Endometrial microvascular endothelial cells (primary cell): ENCODE measurements around the gene SMIM3. TPM values are rescaled to one million over a fixed set of nuclear protein-coding genes. Genes with fewer than 3 reads are reported as not detected.

Experiments
- in situ Hi-C: cut with HindIII; loops from 2 replicates; pipeline ENCODE4 v1.10.0; 2017; ENCODE audit warnings: low sequenced_read_pairs, low pct_unique_long_range_greater_than_20kb; ENCODE audit errors: inconsistent ontology term
- total RNA-seq: library from RNA; depleted of rRNA; stranded (reverse); fragments of >200 nt; gene quantifications from one replicate; pipeline ENCODE4 v1.2.3, GENCODE V29; 2015; ENCODE audit errors: inconsistent ontology term

The SMIM3 gene
- total RNA-seq, 1 donor from 2014 or later: 12.8 TPM

- in situ Hi-C loops: no loop called here
These were observed 15.4 kb upstream of the SMIM3 start for GRCh38 chr5:150763023-150763769.

GRCh38 chr5:150764530-150764929 lies 14.0 kb upstream of the SMIM3 start:
- in situ Hi-C loops: no loop called here

- in situ Hi-C loops: no loop called here
These were observed 13.4 kb upstream of the SMIM3 start for GRCh38 chr5:150765011-150765798.

GRCh38 chr5:150765799-150766169 lies 12.8 kb upstream of the SMIM3 start:
- in situ Hi-C loops: no loop called here

- in situ Hi-C loops: no loop called here
These were observed 12.3 kb upstream of the SMIM3 start for GRCh38 chr5:150766251-150766650.

- in situ Hi-C loops: no loop called here
These were observed 7.3 kb upstream of the SMIM3 start for GRCh38 chr5:150771034-150771795.

GRCh38 chr5:150774145-150774544 lies 4.4 kb upstream of the SMIM3 start:
- in situ Hi-C loops: no loop called here

- in situ Hi-C loops: no loop called here
These were observed 872 bp upstream of the SMIM3 start for GRCh38 chr5:150777685-150778084.

- in situ Hi-C loops: no loop called here
These were observed 455 bp upstream of the SMIM3 start for GRCh38 chr5:150778088-150778516.

GRCh38 chr5:150779397-150780186 lies 1.0 kb downstream of the SMIM3 start:
- in situ Hi-C loops: no loop called here

- in situ Hi-C loops: no loop called here
These were observed 1.7 kb downstream of the SMIM3 start for GRCh38 chr5:150780187-150780692.

GRCh38 chr5:150780816-150781221 lies 2.3 kb downstream of the SMIM3 start:
- in situ Hi-C loops: no loop called here

- in situ Hi-C loops: no loop called here
These were observed 3.4 kb downstream of the SMIM3 start for GRCh38 chr5:150781706-150782614.

- in situ Hi-C loops: no loop called here
These were observed 4.3 kb downstream of the SMIM3 start for GRCh38 chr5:150782850-150783249.

- in situ Hi-C loops: no loop called here
These were observed 4.9 kb downstream of the SMIM3 start for GRCh38 chr5:150783422-150783928.

- in situ Hi-C loops: no loop called here
These were observed 7.4 kb downstream of the SMIM3 start for GRCh38 chr5:150785950-150786349.

GRCh38 chr5:150786876-150787275 lies 8.3 kb downstream of the SMIM3 start:
- in situ Hi-C loops: no loop called here
